ENCODE results near the gene PAIP2. TPM values are rescaled to one million over a fixed set of nuclear protein-coding genes. Genes with fewer than 3 reads are reported as not detected.
A peak's percentile ranks its signal among the peaks of the same experiment; 100 is the strongest.

PAIP2 gene
- total and polyA plus RNA-seq, 10 donors: 73.2 to 119 (median 92.6) TPM

GRCh38 chr5:139416651-139417050 is 75.0 kb downstream of the PAIP2 start:
- peak overlapping the region in 1 of 8 donors; percentile 77 for H3K27ac ChIP-seq
- 86 to 97% (median 92%) methylated on average over 9 of the region's 9 CpGs for WGBS, 5 donors
- intact Hi-C loops (cut with DNase I; ENCODE audit: low total_unique reads): no loop called here

GRCh38 chr5:139417214-139417613 is 75.6 kb downstream of the PAIP2 start:
- intact Hi-C loops (cut with DNase I; ENCODE audit: low total_unique reads): no loop called here
- Histone ChIP-seq H3K4me1 (peaks cover 3 to 56% (median 23%) of the 10 kb centered on the region in 6 donors), H3K4me3 (no peak overlapping the region), H3K27ac (no peak overlapping the region), H3K36me3 (peaks cover 0 to 37% (median 9%) of the 10 kb centered on the region in 6 donors), H3K27me3 (replicated peaks in 1 of 7) (no peaks in the 10 kb centered on the region), H3K9me3 (no peaks in the 10 kb centered on the region)
- WGBS, 5 donors: 35 to 50% (median 42%) methylated on average over 4 of the region's 4 CpGs
- TF ChIP-seq POLR2AphosphoS5 (IDR thresholded peaks at IDR 0.05) (no peak), CTCF (IDR thresholded peaks at IDR 0.05 in 8 of 11, conservative IDR thresholded peaks at IDR 0.05 in 3 of 11) (no peak), POLR2A (IDR thresholded peaks at IDR 0.05) (no peak)
- DNase-seq: no peak

More at GRCh38 chr5:139416651-139417050, 75.0 kb downstream of the PAIP2 start:
- DNase-seq: no peak
- peaks cover 3 to 54% (median 22%) of the 10 kb centered on the region in 6 donors for H3K4me1 ChIP-seq
- no peaks in the 10 kb centered on the region for H3K27me3 ChIP-seq (replicated peaks in 1 of 7)
- no peak for TF ChIP-seq POLR2AphosphoS5 (IDR thresholded peaks at IDR 0.05)
- no peak for TF ChIP-seq POLR2A (IDR thresholded peaks at IDR 0.05)
- no peak for TF ChIP-seq CTCF (IDR thresholded peaks at IDR 0.05 in 8 of 11, conservative IDR thresholded peaks at IDR 0.05 in 3 of 11)
- no peaks in the 10 kb centered on the region for H3K9me3 ChIP-seq
- H3K4me3 ChIP-seq: no peak overlapping the region
- H3K36me3 ChIP-seq: peaks cover 0 to 37% (median 9%) of the 10 kb centered on the region in 6 donors

GRCh38 chr5:139418793-139419192 is 77.1 kb downstream of the PAIP2 start:
- DNase-seq: no peak
- Histone ChIP-seq H3K4me3 (no peak overlapping the region), H3K36me3 (peaks cover 0 to 39% (median 9%) of the 10 kb centered on the region in 6 donors), H3K27ac (peak overlapping the region in 4 of 8 donors; percentile 8 to 63 (median 57)), H3K27me3 (replicated peaks in 1 of 7) (no peaks in the 10 kb centered on the region), H3K9me3 (no peaks in the 10 kb centered on the region), H3K4me1 (peaks cover 3 to 61% (median 27%) of the 10 kb centered on the region in 6 donors)
- WGBS, 5 donors: 59 to 92% (median 77%) methylated on average over 1 of the region's 1 CpG
- intact Hi-C loops (cut with DNase I; ENCODE audit: low total_unique reads): no loop called here
- no peak for TF ChIP-seq POLR2A (IDR thresholded peaks at IDR 0.05)

Small RNA genes within 50 kb of the gene (small RNA-seq; reads per million reads assigned to genes)
- gene RNA5SP195: 0 reads per million in 4 donors

Other genes starting within 250 kb of the PAIP2 start
- gene SIL1, start 143.5 kb upstream of the PAIP2 start, total RNA-seq: 10 to 100 TPM; 24.5 to 42.3 (median 32.0) TPM
- gene SIL1, start 143.5 kb upstream of the PAIP2 start, polyA plus RNA-seq: 10 to 100 TPM; 23.4 to 34.2 (median 33.1) TPM
- 100 to 1,000 TPM; 170 to 251 (median 219) TPM for gene MATR3, start 48.1 kb upstream of the PAIP2 start, total RNA-seq
- 100 to 1,000 TPM; 114 to 147 (median 143) TPM for gene MATR3, start 48.1 kb upstream of the PAIP2 start, polyA plus RNA-seq
- gene SLC23A1, start 41.4 kb downstream of the PAIP2 start, total RNA-seq: 1 to 10 TPM in 4 of 7 donors, under 1 TPM in 2, not detected in 1; 0.28 to 2.4 (median 1.6) TPM
- gene SLC23A1, start 41.4 kb downstream of the PAIP2 start, polyA plus RNA-seq: 1 to 10 TPM in 1 of 3 donors, under 1 TPM in 2; 0.87 to 1.2 (median 0.89) TPM
- gene MZB1, start 48.1 kb downstream of the PAIP2 start, total RNA-seq: 100 to 1,000 TPM in 3 of 7 donors, 10 to 100 TPM in 4; 72.6 to 273 (median 97.8) TPM
- gene MZB1, start 48.1 kb downstream of the PAIP2 start, polyA plus RNA-seq: 100 to 1,000 TPM; 114 to 179 (median 144) TPM
- 1 to 10 TPM; 1.1 to 3.2 (median 2.3) TPM for gene PROB1, start 53.2 kb downstream of the PAIP2 start, total RNA-seq
- gene PROB1, start 53.2 kb downstream of the PAIP2 start, polyA plus RNA-seq: 1 to 10 TPM in 1 of 3 donors, under 1 TPM in 2; 0.33 to 1.3 (median 0.99) TPM
- 1 to 10 TPM; 2.1 to 7.6 (median 3.7) TPM for gene SPATA24, start 62.2 kb downstream of the PAIP2 start, total RNA-seq
- 1 to 10 TPM; 8.5 to 9.5 (median 9.0) TPM for gene SPATA24, start 62.2 kb downstream of the PAIP2 start, polyA plus RNA-seq
- gene DNAJC18, start 97.7 kb downstream of the PAIP2 start, total RNA-seq: 10 to 100 TPM in 1 of 7 donors, 1 to 10 TPM in 6; 4.0 to 10.8 (median 7.8) TPM
- 1 to 10 TPM; 1.3 to 7.1 (median 4.5) TPM for gene DNAJC18, start 97.7 kb downstream of the PAIP2 start, polyA plus RNA-seq
- 10 to 100 TPM; 11.3 to 52.3 (median 20.8) TPM for gene ECSCR, start 120.9 kb downstream of the PAIP2 start, total RNA-seq
- gene ECSCR, start 120.9 kb downstream of the PAIP2 start, polyA plus RNA-seq: 10 to 100 TPM; 14.1 to 18.4 (median 17.7) TPM
- gene SMIM33, start 129.2 kb downstream of the PAIP2 start, total RNA-seq: under 1 TPM in 1 of 7 donors, not detected in 6; 0.24 TPM
- gene SMIM33, start 129.2 kb downstream of the PAIP2 start, polyA plus RNA-seq: under 1 TPM in 1 of 3 donors, not detected in 2; 0.03 TPM
- 100 to 1,000 TPM in 6 of 7 donors, 10 to 100 TPM in 1; 99.7 to 166 (median 130) TPM for gene STING1, start 140.9 kb downstream of the PAIP2 start, total RNA-seq
- 10 to 100 TPM; 24.2 to 49.8 (median 43.6) TPM for gene STING1, start 140.9 kb downstream of the PAIP2 start, polyA plus RNA-seq
- gene UBE2D2, start 219.5 kb downstream of the PAIP2 start, total RNA-seq: 100 to 1,000 TPM in 2 of 7 donors, 10 to 100 TPM in 5; 64.3 to 120 (median 94.3) TPM
- gene UBE2D2, start 219.5 kb downstream of the PAIP2 start, polyA plus RNA-seq: 100 to 1,000 TPM; 101 to 132 (median 103) TPM